Astrocyte (in vitro differentiated cells and primary cell): ENCODE measurements around the gene PBRM1. TPM values are rescaled to one million over a fixed set of nuclear protein-coding genes. Genes with fewer than 3 reads are reported as not detected.

Experiments used
- DNase-seq: peaks from one replicate; pipeline ENCODE4 v3.0.0-alpha.2; 2010; ENCODE audit warnings: low read depth
- FAIRE-seq: peaks from 2 replicates; lab custom pipeline; 2011; peaks lifted over from hg19 to GRCh38; lab: Jason Lieb, UNC
- H2AFZ ChIP-seq: 2 replicates; pipeline ENCODE4 v1.6.0; 2012; ENCODE audit warnings: low read depth, low read length, inconsistent platforms
- H3K27ac ChIP-seq: 2 replicates; pipeline ENCODE4 v1.5.1; 2011; ENCODE audit warnings: low read depth, low read length, inconsistent platforms
- H3K27me3 ChIP-seq: 2 replicates; pipeline ENCODE4 v1.6.0; 2011; ENCODE audit warnings: low read length, inconsistent platforms; ENCODE audit not compliant: insufficient read depth
- H3K36me3 ChIP-seq: 2 replicates; pipeline ENCODE4 v1.5.1; 2011; ENCODE audit warnings: low read length, inconsistent platforms; ENCODE audit not compliant: insufficient read depth
- H3K4me1 ChIP-seq: 2 replicates; pipeline ENCODE4 v1.5.1; 2011; ENCODE audit warnings: low read length, inconsistent platforms; ENCODE audit not compliant: insufficient read depth
- H3K4me2 ChIP-seq: 2 replicates; pipeline ENCODE4 v1.6.0; 2012; ENCODE audit warnings: low read length, inconsistent platforms
- H3K4me3 ChIP-seq: 2 replicates; pipeline ENCODE4 v1.5.1; 2011; ENCODE audit warnings: low read depth, mild to moderate bottlenecking, low read length, inconsistent platforms; ENCODE audit not compliant: insufficient read depth
- H3K79me2 ChIP-seq: 2 replicates; pipeline ENCODE4 v1.6.0; 2012; ENCODE audit warnings: mild to moderate bottlenecking, low read length, inconsistent platforms; ENCODE audit not compliant: insufficient read depth
- H3K9ac ChIP-seq: 2 replicates; pipeline ENCODE4 v1.6.0; 2012; ENCODE audit warnings: mild to moderate bottlenecking, low read length, inconsistent platforms
- H3K9me3 ChIP-seq: 2 replicates; pipeline ENCODE4 v1.5.1; 2012; ENCODE audit warnings: low read depth, mild to moderate bottlenecking, low read length, inconsistent platforms; ENCODE audit not compliant: insufficient read depth
- H4K20me1 ChIP-seq: 2 replicates; pipeline ENCODE4 v1.6.0; 2012; ENCODE audit warnings: low read length, inconsistent platforms; ENCODE audit not compliant: insufficient read depth
- H3K27ac Mint-ChIP-seq: one replicate; pipeline ENCODE4 v1.8.0; 2021; ENCODE audit warnings: mild to moderate bottlenecking, mixed read lengths; ENCODE audit not compliant: unreplicated experiment
- H3K27me3 Mint-ChIP-seq: one replicate; pipeline ENCODE4 v1.8.0; 2021; ENCODE audit warnings: low read depth, mixed read lengths; ENCODE audit not compliant: unreplicated experiment
- H3K36me3 Mint-ChIP-seq: one replicate; pipeline ENCODE4 v1.8.0; 2021; ENCODE audit warnings: low read depth, mixed read lengths; ENCODE audit not compliant: unreplicated experiment
- H3K4me1 Mint-ChIP-seq: one replicate; pipeline ENCODE4 v1.8.0; 2021; ENCODE audit warnings: low read depth, mixed read lengths; ENCODE audit not compliant: unreplicated experiment
- H3K4me3 Mint-ChIP-seq: one replicate; pipeline ENCODE4 v1.8.0; 2021; ENCODE audit warnings: mild to moderate bottlenecking, moderate library complexity, mixed read lengths; ENCODE audit not compliant: unreplicated experiment
- H3K9me3 Mint-ChIP-seq: one replicate; pipeline ENCODE4 v1.8.0; 2021; ENCODE audit warnings: mild to moderate bottlenecking, mixed read lengths; ENCODE audit not compliant: unreplicated experiment
- EZH2 ChIP-seq: IDR thresholded peaks from 2 replicates; pipeline ENCODE4 v1.6.1; 2012; ENCODE audit warnings: mild to moderate bottlenecking, low read length, inconsistent platforms; ENCODE audit not compliant: insufficient read depth
- total RNA-seq: library from RNA; stranded (reverse); gene quantifications from 2 replicates; pipeline ENCODE4 v1.2.1, GENCODE V29; 2021
- TF ChIP-seq, protein P1 (sequence below): IDR thresholded peaks from 2 replicates; pipeline ENCODE4 v1.5.1; 2011; ENCODE audit warnings: low read depth, mild to moderate bottlenecking, inconsistent platforms, low read length, moderate library complexity; ENCODE audit not compliant: insufficient read depth

The PBRM1 gene
- total RNA-seq, 1 donor from 2014 or later: 54.5 TPM

DNA sequence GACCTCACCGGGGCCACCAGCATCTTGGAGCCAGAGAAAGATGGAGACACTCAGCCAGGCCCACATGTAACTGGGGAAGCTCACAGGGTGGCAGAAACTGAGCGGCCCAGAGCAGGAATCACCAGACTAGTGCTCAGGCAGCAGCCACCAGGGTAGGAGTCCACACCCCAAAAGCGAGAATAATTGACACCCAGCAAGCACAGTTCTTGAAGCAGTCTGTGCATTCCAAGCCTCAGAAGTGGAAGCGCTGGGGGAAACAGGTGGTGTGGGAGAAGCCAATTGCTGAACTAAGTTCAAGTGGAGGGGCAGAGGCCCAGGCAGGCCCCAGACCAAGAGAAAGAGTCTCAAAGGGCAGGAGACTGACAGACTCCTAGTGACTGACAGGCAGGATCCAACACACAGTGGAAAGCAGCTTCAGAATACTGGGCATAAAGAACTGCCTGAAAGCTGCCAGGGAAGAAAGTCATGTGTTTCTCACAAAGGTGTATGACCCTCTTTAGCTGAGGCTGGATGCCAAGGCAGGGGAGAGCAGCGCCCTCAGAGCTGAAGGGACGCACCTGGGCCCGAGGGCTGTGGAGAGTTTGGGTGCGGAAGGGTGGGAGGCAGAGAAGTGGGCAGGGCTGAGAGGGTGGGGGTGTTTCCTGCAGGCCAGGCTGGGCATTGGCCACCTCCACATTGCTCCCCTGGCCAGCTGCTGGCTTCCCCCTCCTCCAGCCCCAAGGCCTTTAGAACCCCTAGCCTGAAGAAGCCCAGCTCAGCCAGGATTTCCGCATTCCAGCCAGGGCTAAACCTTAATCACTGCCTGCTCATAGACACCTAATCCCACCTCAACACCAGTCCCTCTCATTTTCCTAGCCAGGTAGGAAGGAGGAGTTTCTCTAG, 159.8 kb downstream of the PBRM1 start:
- Histone ChIP-seq H3K4me2 (no peak overlapping the region), H3K79me2 (peaks cover 30% of the 10 kb centered on the region), H3K27me3 (no peaks in the 10 kb centered on the region), H3K4me3 (no peak overlapping the region), H3K9me3 (no peaks in the 10 kb centered on the region), H4K20me1 (peaks cover 72% of the 10 kb centered on the region), H2AFZ (no peak overlapping the region), H3K4me1 (peaks cover 12% of the 10 kb centered on the region), H3K27ac (no peak overlapping the region), H3K9ac (no peak overlapping the region), H3K36me3 (peaks cover 29% of the 10 kb centered on the region)
- TF ChIP-seq, protein P1, sequence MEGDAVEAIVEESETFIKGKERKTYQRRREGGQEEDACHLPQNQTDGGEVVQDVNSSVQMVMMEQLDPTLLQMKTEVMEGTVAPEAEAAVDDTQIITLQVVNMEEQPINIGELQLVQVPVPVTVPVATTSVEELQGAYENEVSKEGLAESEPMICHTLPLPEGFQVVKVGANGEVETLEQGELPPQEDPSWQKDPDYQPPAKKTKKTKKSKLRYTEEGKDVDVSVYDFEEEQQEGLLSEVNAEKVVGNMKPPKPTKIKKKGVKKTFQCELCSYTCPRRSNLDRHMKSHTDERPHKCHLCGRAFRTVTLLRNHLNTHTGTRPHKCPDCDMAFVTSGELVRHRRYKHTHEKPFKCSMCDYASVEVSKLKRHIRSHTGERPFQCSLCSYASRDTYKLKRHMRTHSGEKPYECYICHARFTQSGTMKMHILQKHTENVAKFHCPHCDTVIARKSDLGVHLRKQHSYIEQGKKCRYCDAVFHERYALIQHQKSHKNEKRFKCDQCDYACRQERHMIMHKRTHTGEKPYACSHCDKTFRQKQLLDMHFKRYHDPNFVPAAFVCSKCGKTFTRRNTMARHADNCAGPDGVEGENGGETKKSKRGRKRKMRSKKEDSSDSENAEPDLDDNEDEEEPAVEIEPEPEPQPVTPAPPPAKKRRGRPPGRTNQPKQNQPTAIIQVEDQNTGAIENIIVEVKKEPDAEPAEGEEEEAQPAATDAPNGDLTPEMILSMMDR: no peak
- TF ChIP-seq EZH2: no peak
- H3K4me3 Mint-ChIP-seq: peak overlapping the region; percentile 60
- DNase-seq (no peak), FAIRE-seq (no peak)
- H3K36me3 Mint-ChIP-seq: peaks cover 21% of the 10 kb centered on the region
- H3K27ac Mint-ChIP-seq: no peak overlapping the region
- H3K4me1 Mint-ChIP-seq: peaks cover 10% of the 10 kb centered on the region
- H3K9me3 Mint-ChIP-seq: no peaks in the 10 kb centered on the region
- H3K27me3 Mint-ChIP-seq: peaks cover 2% of the 10 kb centered on the region

DNA sequence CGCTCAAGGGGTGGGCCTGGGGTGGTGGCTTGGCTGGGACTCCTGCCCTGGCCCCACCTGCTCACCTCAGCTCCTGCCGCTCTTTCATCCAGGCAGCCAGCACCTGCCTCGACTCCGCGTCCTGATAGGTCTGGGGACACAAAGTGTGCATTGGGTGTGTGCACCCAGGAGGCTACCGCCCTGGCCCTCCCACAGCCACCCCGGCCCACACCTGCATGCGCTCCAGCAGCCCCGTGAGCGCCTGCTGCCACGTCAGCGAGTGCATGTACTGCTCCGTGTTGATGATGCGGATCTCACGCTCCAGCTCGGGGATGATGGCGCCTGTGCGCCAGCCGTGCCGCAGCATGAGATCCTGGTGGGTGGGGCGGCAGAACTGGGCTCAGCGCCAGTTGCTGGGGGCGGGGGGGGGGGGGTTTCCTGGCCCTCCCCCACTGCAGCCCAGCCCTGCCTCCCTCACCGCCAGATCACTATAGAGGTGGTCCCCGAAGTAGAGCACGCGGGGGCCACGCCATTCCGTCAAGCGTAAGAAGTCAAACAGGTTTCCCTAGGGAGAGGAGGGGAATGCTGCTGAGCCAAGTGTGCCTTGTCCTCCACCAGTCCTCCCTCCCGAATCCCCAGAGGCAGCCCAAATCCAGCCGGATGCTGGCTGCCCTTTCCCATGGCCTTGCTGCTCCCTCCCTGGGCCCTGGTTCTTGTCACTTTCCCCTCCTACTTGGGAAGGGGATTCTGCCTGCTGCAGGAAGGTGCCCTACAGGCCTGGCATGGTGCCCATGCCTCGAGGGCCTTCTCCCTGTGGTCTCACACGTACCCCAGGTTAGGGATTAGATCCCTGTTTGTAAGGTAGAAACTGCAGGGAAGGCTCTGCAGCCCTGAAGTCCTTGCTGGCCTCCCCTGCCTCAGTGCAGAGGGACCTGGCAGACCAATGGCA, 160.7 kb downstream of the PBRM1 start:
- Histone ChIP-seq H3K9ac (no peak overlapping the region), H3K9me3 (no peaks in the 10 kb centered on the region), H3K4me3 (no peak overlapping the region), H3K27ac (no peak overlapping the region), H3K27me3 (no peaks in the 10 kb centered on the region), H3K4me2 (no peak overlapping the region), H3K79me2 (peaks cover 20% of the 10 kb centered on the region), H2AFZ (no peak overlapping the region), H3K4me1 (peaks cover 3% of the 10 kb centered on the region), H4K20me1 (peaks cover 63% of the 10 kb centered on the region), H3K36me3 (peaks cover 29% of the 10 kb centered on the region)
- H3K9me3 Mint-ChIP-seq: no peaks in the 10 kb centered on the region
- H3K27ac Mint-ChIP-seq: no peak overlapping the region
- H3K36me3 Mint-ChIP-seq: peaks cover 21% of the 10 kb centered on the region
- no peak overlapping the region for H3K4me3 Mint-ChIP-seq
- peaks cover 8% of the 10 kb centered on the region for H3K4me1 Mint-ChIP-seq
- DNase-seq (no peak), FAIRE-seq (no peak)
- TF ChIP-seq, protein P1: no peak
- peaks cover 2% of the 10 kb centered on the region for H3K27me3 Mint-ChIP-seq
